Epithelial cell of proximal tubule (primary cell): Measurements from ENCODE around the gene SOD3. TPM values are rescaled to one million over a fixed set of nuclear protein-coding genes. Genes with fewer than 3 reads are reported as not detected.

Source experiments
- DNase-seq: peaks from one replicate; pipeline ENCODE4 v3.0.0-alpha.2; 2011; ENCODE audit warnings: low read depth
- H3K4me3 ChIP-seq: 2 replicates; pipeline ENCODE4 v1.5.1; 2011; ENCODE audit warnings: low read depth, mild to moderate bottlenecking, low read length
- total RNA-seq: library from RNA; depleted of rRNA; stranded (reverse); fragments of >200 nt; gene quantifications from 2 replicates; pipeline ENCODE4 v1.2.3, GENCODE V29; 2015
- TF ChIP-seq, protein P1 (sequence below): conservative IDR thresholded peaks from 2 replicates; pipeline ENCODE4 v1.5.1; 2012; ENCODE audit warnings: low read depth, mild to moderate bottlenecking, low read length

Gene SOD3
- total RNA-seq, 1 donor from 2014 or later = 0.63 TPM

DNA sequence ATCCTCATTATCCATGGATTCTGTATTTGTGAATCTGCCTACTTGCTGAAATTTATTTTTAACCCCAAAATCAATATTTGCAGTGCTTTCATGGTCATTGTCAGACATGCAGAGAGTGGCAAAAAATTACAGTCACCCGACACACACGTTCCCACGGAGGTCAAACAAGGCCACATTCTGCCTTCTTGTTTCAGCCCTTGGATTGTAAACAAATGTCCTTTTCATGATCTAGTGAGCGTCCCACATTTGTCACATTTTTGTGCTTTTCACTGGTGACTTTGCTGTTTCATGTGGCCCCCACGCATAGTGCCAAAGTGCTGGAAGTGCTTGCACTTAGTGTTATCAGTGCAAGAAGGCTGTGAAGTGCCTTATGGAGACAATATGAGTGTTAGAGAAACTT is 45.0 kb downstream of the SOD3 start:
- TF ChIP-seq, protein P1, sequence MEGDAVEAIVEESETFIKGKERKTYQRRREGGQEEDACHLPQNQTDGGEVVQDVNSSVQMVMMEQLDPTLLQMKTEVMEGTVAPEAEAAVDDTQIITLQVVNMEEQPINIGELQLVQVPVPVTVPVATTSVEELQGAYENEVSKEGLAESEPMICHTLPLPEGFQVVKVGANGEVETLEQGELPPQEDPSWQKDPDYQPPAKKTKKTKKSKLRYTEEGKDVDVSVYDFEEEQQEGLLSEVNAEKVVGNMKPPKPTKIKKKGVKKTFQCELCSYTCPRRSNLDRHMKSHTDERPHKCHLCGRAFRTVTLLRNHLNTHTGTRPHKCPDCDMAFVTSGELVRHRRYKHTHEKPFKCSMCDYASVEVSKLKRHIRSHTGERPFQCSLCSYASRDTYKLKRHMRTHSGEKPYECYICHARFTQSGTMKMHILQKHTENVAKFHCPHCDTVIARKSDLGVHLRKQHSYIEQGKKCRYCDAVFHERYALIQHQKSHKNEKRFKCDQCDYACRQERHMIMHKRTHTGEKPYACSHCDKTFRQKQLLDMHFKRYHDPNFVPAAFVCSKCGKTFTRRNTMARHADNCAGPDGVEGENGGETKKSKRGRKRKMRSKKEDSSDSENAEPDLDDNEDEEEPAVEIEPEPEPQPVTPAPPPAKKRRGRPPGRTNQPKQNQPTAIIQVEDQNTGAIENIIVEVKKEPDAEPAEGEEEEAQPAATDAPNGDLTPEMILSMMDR = no peak
- no peak for DNase-seq

DNA sequence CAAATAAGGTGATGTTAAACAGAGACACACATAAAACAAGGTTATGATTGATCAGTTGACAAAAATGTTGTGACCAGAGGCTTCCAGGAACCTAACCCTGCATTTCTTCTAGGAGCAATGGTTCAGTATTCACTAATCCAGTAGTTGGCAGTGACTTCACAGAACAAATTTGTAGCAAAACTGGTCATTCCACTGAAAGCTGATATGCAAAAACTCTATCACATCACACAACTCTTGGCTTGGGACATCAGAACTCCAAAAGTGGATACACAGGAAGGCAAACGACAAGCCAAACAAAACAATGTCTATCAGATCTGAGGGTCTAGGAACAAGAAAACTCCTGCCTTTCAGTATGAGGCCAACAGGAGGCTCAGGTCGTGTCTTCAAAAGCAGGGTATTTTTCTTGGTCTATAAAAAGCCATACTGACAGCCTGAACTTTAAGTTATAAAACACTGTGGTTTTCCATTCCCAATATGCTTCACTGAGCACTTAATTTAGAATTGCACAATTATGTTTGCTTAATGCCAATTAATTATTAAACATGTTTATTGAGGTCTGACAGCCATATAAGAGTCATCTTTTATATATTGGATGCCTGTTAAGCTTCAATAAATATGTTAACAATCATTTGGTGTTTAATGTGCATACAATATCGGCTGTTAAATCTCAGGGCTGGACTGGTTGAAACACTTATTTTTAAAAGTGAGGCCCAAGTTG is 45.6 kb downstream of the SOD3 start:
- H3K4me3 ChIP-seq = no peak overlapping the region
- TF ChIP-seq, protein P1 = peak; percentile 23
- DNase-seq = peak; percentile 57

More for the DNA sequence above, 45.0 kb downstream of the SOD3 start:
- H3K4me3 ChIP-seq = no peak overlapping the region

GRCh38 chr4:24842356-24842755 is 47.0 kb downstream of the SOD3 start:
- H3K4me3 ChIP-seq = no peak overlapping the region
- no peak for DNase-seq
- TF ChIP-seq, protein P1 = no peak

GRCh38 chr4:24843096-24843495 is 47.7 kb downstream of the SOD3 start:
- TF ChIP-seq, protein P1 = no peak
- DNase-seq = no peak
- H3K4me3 ChIP-seq = no peak overlapping the region

DNA sequence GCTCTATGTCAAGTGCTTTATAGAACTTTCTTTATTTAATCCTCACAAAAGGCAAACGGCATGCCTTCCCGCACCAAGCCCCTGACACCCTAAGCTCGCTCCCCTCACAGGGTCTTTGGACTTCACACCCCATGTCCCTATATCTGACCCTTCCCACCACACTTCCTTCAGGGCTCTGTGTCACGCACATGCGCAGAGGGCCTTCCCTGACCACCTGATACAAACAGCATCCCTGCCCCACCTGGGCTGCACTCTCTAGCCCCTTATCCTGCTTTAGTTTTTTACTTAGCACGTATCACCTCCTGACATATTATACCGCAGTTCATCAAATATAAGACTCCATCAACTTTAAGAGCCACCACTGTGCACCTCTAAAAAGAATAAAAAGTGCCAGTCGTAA is 49.8 kb downstream of the SOD3 start:
- TF ChIP-seq, protein P1 = no peak
- no peak for DNase-seq

DNA sequence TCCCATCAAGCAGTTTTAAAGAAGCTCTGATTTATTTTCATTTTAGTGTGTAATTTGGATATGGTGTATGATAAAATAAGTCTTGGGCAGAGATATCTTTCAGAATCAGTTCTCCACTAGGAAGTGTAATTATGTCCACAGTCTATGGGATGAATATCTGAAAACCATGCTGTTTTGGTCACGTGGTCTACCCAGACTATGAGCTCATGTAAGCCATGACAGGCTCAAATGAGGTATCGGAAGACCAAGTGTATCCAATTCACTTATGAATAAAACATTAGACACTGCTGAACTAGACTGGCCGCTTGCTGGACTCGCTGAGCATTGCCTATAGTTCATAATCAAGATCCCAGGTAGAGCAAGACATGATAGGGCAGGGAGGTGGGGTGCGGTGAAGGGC is 50.5 kb downstream of the SOD3 start:
- no peak for DNase-seq
- H3K4me3 ChIP-seq = no peak overlapping the region
- TF ChIP-seq, protein P1 = no peak

More for the DNA sequence above, 49.8 kb downstream of the SOD3 start:
- no peak overlapping the region for H3K4me3 ChIP-seq

- TF ChIP-seq, protein P1 = no peak
- no peak overlapping the region for H3K4me3 ChIP-seq
- no peak for DNase-seq
Measured at GRCh38 chr4:24846716-24847115, 51.3 kb downstream of the SOD3 start.
